GOT3 (cell line): Measurements from ENCODE around the gene UBR3.
"Not testable (repeated sequence)": the region's sequence is repeated elsewhere in the genome, so short reads cannot be mapped to it uniquely, and the experiment has no call there.

Experiments used
- DNase-seq: peaks from one replicate; lab custom pipeline; 2025; ENCODE audit warnings: mixed read lengths; lab: John Stamatoyannopoulos, UW

Gene UBR3

DNA sequence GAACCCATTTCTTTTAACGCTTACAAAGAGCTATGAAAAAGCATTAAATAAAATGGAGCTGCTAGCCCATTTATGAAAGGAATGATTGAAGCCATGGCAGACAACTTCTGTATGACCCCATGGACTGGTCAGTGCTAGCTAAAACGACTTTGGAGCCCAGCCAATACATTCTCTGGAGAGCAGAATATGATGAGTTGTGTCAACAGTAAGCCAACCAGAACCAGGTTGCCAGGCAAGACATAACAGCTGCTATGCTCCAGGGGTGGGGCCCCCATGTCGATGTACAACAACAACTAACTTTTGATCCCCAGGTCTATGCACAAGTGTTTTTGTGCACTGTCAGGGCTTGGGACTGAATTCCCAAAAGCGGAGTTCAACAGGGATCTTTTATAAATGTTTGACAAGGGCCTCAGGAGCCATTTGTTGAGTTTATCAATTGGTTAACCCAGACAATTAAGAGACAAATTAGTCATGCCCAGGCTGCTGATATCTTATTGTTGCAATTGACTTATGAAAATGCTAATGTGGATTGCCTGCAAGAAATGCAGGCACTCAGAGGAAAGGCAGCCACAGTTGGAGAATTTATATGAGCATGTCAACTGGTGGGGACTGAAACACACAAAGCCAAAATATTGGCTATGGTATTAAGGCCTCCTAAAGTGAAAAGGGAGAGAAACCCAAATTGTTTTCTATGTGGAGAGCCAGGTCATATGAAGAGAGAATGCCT is 286.1 kb downstream of the UBR3 start:
- DNase-seq, result no peak

DNA sequence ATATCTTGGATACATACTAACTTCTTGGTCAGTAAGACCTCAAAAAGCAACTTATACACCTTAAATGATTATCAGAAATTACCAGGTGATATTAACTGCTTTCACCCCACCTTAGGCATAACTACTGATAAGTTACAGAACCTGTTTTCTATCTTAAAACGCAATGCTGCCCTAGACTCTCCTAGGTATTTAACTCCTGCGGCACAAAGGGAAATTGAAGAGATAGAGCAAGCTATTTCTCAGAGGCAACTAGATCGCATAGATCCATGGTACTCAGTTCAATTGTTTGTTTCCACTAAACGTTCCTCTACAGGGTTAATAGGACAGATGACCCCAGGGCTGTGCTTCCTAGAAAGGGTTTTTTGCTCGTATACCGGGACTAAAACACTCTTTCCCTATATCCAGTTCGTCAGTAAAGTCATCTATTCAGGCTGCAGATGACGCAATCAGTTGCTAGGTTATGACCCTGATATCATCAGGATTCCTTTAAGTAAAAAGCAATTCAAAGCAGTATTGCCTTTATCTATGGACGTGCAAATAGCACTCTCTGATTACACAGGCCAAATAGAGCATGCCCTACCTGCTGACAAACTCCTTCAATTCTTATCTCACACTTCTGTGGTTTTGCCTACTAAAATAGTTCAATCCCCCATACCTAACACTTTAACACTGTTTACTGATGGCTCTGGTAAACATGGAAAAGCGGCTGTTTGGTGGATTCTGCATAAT is 288.4 kb downstream of the UBR3 start:
- DNase-seq, result no peak

DNA sequence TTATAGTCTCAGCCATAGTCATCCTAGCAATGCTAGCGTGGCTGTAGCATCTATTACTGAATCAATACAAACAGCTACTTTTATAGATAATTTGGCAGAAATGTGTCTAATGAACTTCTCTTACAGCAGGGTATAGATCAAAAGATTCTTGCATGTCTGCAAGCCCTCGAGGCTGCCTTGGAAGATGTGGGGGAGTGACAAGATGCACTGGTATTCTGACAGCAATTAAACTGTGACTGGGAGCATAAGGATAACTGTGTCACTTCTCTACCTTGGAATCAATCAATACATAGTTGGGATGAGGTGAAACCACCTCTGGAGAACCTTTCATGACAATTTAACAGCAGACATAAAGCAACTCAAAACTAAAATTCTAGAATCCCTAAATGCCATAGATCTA is 291.4 kb downstream of the UBR3 start:
- DNase-seq, result no peak

DNA sequence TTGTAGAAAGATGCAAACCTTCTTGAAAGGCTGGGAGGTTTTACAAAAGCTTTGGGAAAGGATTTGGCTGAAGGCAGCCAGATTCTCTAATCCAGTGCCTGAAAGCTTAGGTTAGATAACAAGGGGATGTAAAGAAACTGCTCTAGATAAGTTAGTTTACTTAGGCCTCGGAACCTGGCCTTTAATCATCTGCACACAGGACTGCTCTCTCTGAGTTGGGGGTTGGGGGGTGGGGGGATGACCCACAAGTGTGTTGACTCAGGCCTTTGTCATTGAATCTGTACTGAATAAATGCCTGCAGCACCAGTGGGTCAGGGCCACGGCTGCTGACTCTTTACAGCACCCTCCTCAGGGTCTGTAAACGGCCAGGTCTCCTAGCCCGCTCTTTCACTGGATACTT is 292.1 kb downstream of the UBR3 start:
- DNase-seq, result not testable (repeated sequence)

DNA sequence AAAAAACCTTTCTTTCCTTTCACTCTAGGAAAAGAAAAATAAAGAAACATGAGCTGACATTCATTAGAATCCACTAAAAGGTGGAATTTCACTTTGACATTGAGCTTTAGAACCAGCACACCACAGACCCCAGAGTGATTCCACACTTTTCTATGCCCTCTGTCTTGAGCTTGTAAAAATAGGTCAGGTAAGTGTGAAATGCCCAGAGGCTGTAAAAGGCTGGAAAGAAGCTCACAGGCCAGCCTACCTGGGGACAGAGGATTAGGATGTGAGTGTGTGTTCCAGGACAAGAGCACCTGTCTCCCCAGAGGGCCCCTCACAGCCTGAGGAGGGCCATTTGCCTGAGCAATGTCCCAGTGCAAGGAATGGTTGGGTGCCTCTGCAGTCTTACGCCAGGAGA is 294.4 kb downstream of the UBR3 start:
- no peak for DNase-seq

DNA sequence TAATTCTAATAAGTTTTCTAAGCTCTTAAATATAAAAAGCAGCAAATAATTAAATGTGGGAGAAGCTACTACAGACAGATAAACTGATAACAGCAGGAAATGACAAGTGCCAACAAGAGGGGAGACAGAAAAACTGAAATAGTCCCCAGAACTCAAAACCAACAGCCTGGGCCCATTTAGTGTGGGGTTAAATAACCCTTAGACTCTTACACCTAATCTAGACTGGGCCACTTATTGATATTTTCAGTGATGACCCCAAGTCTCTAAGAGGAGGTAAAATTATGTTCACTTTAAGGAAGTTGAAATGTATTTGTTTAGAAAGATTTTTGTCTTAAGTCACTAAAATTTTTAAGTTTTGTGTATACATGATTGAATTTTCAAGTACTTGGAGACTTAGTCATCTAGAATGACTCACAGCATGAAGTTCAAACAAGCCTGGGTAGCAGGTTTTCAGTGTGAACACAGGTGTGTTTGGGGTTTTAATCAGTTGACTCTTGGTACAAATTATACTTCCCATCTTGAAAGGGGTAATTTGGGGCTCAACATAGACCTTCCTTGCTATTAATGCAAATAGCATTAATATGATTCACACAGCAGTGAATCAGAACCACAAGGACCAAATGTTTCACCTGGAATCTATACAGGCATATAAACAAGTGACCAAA is 295.8 kb downstream of the UBR3 start:
- no peak for DNase-seq

DNA sequence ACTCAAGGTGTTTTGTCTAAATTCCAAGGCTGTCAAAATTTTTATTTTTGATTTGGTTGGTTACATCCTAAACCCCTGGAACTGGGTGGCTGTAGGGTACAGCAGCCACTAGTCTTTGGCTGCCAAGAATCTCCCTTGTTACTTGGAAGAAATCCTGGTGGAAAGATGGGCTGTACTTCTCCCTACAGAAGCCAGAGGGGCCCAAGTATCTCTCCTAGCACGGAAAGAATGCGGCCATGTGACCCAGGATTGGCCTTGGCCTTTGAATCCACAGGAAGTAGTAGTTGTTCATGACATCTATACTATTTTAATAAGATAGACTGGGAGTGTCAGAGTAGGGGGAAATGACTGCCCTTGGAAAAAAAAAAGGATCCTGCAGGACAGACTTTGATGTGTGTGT is 296.3 kb downstream of the UBR3 start:
- no peak for DNase-seq

DNA sequence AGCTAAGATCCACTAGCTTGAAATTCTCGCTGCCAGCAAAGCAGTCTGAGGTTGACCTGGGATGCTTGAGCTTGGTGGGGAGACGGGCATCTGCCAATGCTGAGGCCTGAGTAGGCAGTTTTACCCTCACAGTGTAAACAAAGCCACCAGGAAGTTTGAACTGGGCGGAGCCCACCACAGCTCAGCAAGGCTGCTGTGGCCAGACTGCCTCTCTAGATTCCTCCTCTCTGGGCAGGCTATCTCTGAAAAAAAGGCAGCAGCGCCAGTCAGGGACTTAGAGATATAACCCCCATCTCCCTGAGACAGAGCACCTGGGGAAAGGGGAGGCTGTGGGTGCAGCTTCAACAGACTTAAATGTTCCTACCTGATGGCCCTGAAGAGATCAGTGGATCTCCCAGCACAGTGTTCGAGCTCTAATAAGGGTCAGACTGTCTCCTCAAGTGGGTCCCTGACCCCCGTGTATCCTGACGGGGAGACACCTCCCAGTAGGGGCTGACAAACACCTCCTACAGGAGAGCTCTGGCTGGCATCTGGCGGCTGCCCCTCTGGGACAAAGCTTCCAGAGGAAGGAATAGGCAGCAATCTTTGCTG is 299.0 kb downstream of the UBR3 start:
- DNase-seq, result not testable (repeated sequence)
